ENCODE measurements around the gene ZIK1. TPM values are rescaled to one million over a fixed set of nuclear protein-coding genes. Genes with fewer than 3 reads are reported as not detected.
A peak's percentile ranks its signal among the peaks of the same experiment; 100 is the strongest.

ZIK1 gene
- total RNA-seq (2021; ENCODE audit: unreplicated experiment) (not detected), Bru-seq, nascent RNA (not detected), BruChase-seq, experiment 1, labeled RNA remaining after a 6-hour chase (not detected), BruChase-seq, experiment 2, labeled RNA remaining after a 2-hour chase (percentile 11 among the genes with signal in this experiment)
- polyA plus RNA-seq (2012) = not detected in 2 replicates
- long read RNA-seq = 0 reads

- no peak within 1 kb of the TSS for H3K27ac ChIP-seq (ENCODE audit: low read depth, low read length)
- no peak within 1 kb of the TSS for H3K4me2 ChIP-seq (ENCODE audit: low read length)
- H3K79me2 ChIP-seq (ENCODE audit: insufficient read depth, low read length) = no peaks in the 10 kb centered on the region
- H3K4me3 ChIP-seq (replicated peaks in 1 of 2; ENCODE audit: low read depth in 1 of 2, low read length in 2 of 2) = no peak within 1 kb of the TSS
- no peak for ATAC-seq
- no peaks in the 10 kb centered on the region for H3K9me2 ChIP-seq (ENCODE audit: insufficient read depth)
- no peaks in the 10 kb centered on the region for H3K36me3 ChIP-seq (ENCODE audit: control insufficient read depth in 1 of 2, insufficient read depth in 2 of 2, low read length in 2 of 2)
- H3K27me3 ChIP-seq (ENCODE audit: insufficient read depth, low read length) = no peaks in the 10 kb centered on the region
- DNase-seq (ENCODE audit: low read depth, low spot score) = no peak
- H2AFZ ChIP-seq (ENCODE audit: low read depth, low read length, poor library complexity, severe bottlenecking) = no peak within 1 kb of the TSS
- H3K4me1 ChIP-seq (ENCODE audit: control insufficient read depth in 1 of 2, insufficient read depth in 2 of 2, low read length in 2 of 2) = peaks cover 0 to 6% of the 10 kb centered on the region in 2 experiments; a peak in 2 of 4 replicates
- TF ChIP-seq MAX (IDR thresholded peaks at IDR 0.05) (no peak), CTCF (IDR thresholded peaks at IDR 0.05 in 2 of 3, conservative IDR thresholded peaks at IDR 0.05 in 1 of 3; ENCODE audit: borderline replicate concordance in 1 of 3, insufficient read depth in 1 of 3, low read depth in 2 of 3, low read length in 2 of 3) (no peak), SP1 (IDR thresholded peaks at IDR 0.05; ENCODE audit: low read depth) (no peak), ELF1 (IDR thresholded peaks at IDR 0.05; ENCODE audit: borderline replicate concordance, low read depth) (no peak), REST (IDR thresholded peaks at IDR 0.05; ENCODE audit: low read depth) (no peak), EGR1 (IDR thresholded peaks at IDR 0.05; ENCODE audit: low read depth) (no peak), FOSL1 (IDR thresholded peaks at IDR 0.05; ENCODE audit: low read depth) (no peak), ZFX (IDR thresholded peaks at IDR 0.05) (no peak), CBX3 (IDR thresholded peaks at IDR 0.05; ENCODE audit: low read depth) (no peak), POLR2AphosphoS5 (IDR thresholded peaks at IDR 0.05; ENCODE audit: low read depth, low read length) (no peak), EZH2 (IDR thresholded peaks at IDR 0.05) (no peak), EZH2phosphoT487 (IDR thresholded peaks at IDR 0.05; ENCODE audit: borderline replicate concordance) (no peak), RAD21 (IDR thresholded peaks at IDR 0.05; ENCODE audit: low read depth) (no peak)
- RAD21 ChIA-PET (ENCODE audit: low non-redundant PET in 1 of 2, low total read pairs in 2 of 2, uncharacterized antibody in 2 of 2, unreplicated experiment in 2 of 2) = no interaction called here
- no TSS peak for BruUV-seq (replicated peaks)
- H4K20me1 ChIP-seq (ENCODE audit: insufficient read depth) = no peaks in the 10 kb centered on the region
- H3K9ac ChIP-seq (ENCODE audit: low read length) = no peak within 1 kb of the TSS
- POLR2A ChIA-PET = no interaction called here
- intact Hi-C loops (cut with micrococcal nuclease) = no loop called here
- CTCF ChIA-PET = no interaction called here
- H3K9me3 ChIP-seq (ENCODE audit: control insufficient read depth in 1 of 2, insufficient read depth in 1 of 2, low read depth in 1 of 2, low read length in 2 of 2) = peaks cover 0 to 12% of the 10 kb centered on the region in 2 experiments; a peak in 2 of 4 replicates
Measured at GRCh38 chr19:57583521-57584416, at the start of gene ZIK1. Gene ZIK1 (plus strand): TSS chr19:57584145. CDS start chr19:57584357, 212 bp downstream.
